Trophoblast cell (in vitro differentiated cells and primary cell): ENCODE measurements around the gene CALN1.

ENCODE experiments used
- DNase-seq, 2 donors: peaks; one replicate each; pipeline ENCODE4 v3.0.0-alpha.2; 2016
- H2AFZ ChIP-seq: 2 replicates; pipeline ENCODE4 v1.6.1; 2013; ENCODE audit warnings: low read length, moderate library complexity, mild to moderate bottlenecking; ENCODE audit not compliant: insufficient read depth, poor library complexity
- H2AK5ac ChIP-seq: 2 replicates; pipeline ENCODE4 v1.6.1; 2013; ENCODE audit warnings: mild to moderate bottlenecking, low read length
- H2BK120ac ChIP-seq: 2 replicates; pipeline ENCODE4 v1.6.1; 2013; ENCODE audit warnings: low read length, mild to moderate bottlenecking, moderate library complexity; ENCODE audit not compliant: insufficient read depth, poor library complexity
- H2BK12ac ChIP-seq: 2 replicates; pipeline ENCODE4 v1.6.1; 2013; ENCODE audit warnings: mild to moderate bottlenecking, low read length, moderate library complexity
- H2BK5ac ChIP-seq: 2 replicates; pipeline ENCODE4 v1.6.1; 2013; ENCODE audit warnings: low read length, low read depth, moderate library complexity, mild to moderate bottlenecking; ENCODE audit not compliant: poor library complexity
- H3K14ac ChIP-seq: 2 replicates; pipeline ENCODE4 v1.6.1; 2013; ENCODE audit warnings: mild to moderate bottlenecking, low read length
- H3K18ac ChIP-seq: 2 replicates; pipeline ENCODE4 v1.6.1; 2013; ENCODE audit warnings: mild to moderate bottlenecking, low read length
- H3K23ac ChIP-seq: 2 replicates; pipeline ENCODE4 v1.6.1; 2013; ENCODE audit warnings: low read length
- H3K27ac ChIP-seq: 2 replicates; pipeline ENCODE4 v1.5.1; 2013; ENCODE audit warnings: low read depth, mild to moderate bottlenecking, inconsistent platforms, low read length, moderate library complexity
- H3K27me3 ChIP-seq: 2 replicates; pipeline ENCODE4 v1.6.1; 2013; ENCODE audit warnings: inconsistent platforms, mild to moderate bottlenecking, low read length, moderate library complexity; ENCODE audit not compliant: insufficient read depth
- H3K36me3 ChIP-seq, 2 experiments: 1 replicate in 1 of 2; 2 replicates in 1 of 2; pipeline ENCODE4 v1.6.1; 2013; ENCODE audit warnings: low read length in 2 of 2, mild to moderate bottlenecking in 2 of 2, moderate library complexity in 1 of 2; ENCODE audit not compliant: insufficient read depth in 2 of 2, control insufficient read depth in 1 of 2
- H3K4ac ChIP-seq: 2 replicates; pipeline ENCODE4 v1.6.1; 2013; ENCODE audit warnings: low read depth, mild to moderate bottlenecking, low read length, moderate library complexity
- H3K4me1 ChIP-seq, 2 experiments: 1 replicate in 1 of 2; 2 replicates in 1 of 2; pipeline ENCODE4 v1.6.1; 2013; ENCODE audit warnings: low read length in 2 of 2, mild to moderate bottlenecking in 2 of 2, moderate library complexity in 1 of 2; ENCODE audit not compliant: insufficient read depth in 2 of 2, control insufficient read depth in 1 of 2
- H3K4me2 ChIP-seq: 2 replicates; pipeline ENCODE4 v1.6.1; 2013; ENCODE audit warnings: inconsistent platforms, mild to moderate bottlenecking, low read length, moderate library complexity
- H3K4me3 ChIP-seq: 2 replicates; pipeline ENCODE4 v1.5.1; 2013; ENCODE audit warnings: mild to moderate bottlenecking, low read depth, low read length, inconsistent platforms
- H3K79me1 ChIP-seq: one replicate; pipeline ENCODE4 v1.6.1; 2013; ENCODE audit warnings: low read length
- H3K79me2 ChIP-seq: 2 replicates; pipeline ENCODE4 v1.6.1; 2013; ENCODE audit warnings: low read length, mild to moderate bottlenecking; ENCODE audit not compliant: control insufficient read depth, insufficient read depth, poor library complexity
- H3K9ac ChIP-seq: 2 replicates; pipeline ENCODE4 v1.6.1; 2013; ENCODE audit warnings: mild to moderate bottlenecking, low read length
- H3K9me3 ChIP-seq: 2 replicates; pipeline ENCODE4 v1.6.1; 2013; ENCODE audit warnings: low read depth, mild to moderate bottlenecking, control low read depth, inconsistent platforms, low read length; ENCODE audit not compliant: insufficient read depth
- H4K12ac ChIP-seq: 2 replicates; pipeline ENCODE4 v1.6.1; 2013; ENCODE audit warnings: low read depth, mild to moderate bottlenecking, low read length, moderate library complexity
- H4K8ac ChIP-seq: 2 replicates; pipeline ENCODE4 v1.6.1; 2013; ENCODE audit warnings: low read depth, mild to moderate bottlenecking, low read length, moderate library complexity
- H4K91ac ChIP-seq: one replicate; pipeline ENCODE4 v1.6.1; 2013; ENCODE audit warnings: low read depth, mild to moderate bottlenecking, low read length, moderate library complexity
- WGBS: extraction: QIAGEN DNeasy Blood & Tissue Kit; methylation state at CpG from one replicate; pipeline ENCODE4 v1.1.7; 2013; ENCODE audit warnings: missing lambda C conversion rate; ENCODE audit not compliant: insufficient read length, insufficient coverage; ENCODE audit errors: extremely low coverage; 5-methylcytosine and 5-hydroxymethylcytosine counted together

The CALN1 gene

GRCh38 chr7:72222136-72222535, 190.0 kb downstream of the CALN1 start:
- no peak overlapping the region for H2BK12ac ChIP-seq
- no peak overlapping the region for H4K12ac ChIP-seq
- no peaks in the 10 kb centered on the region for H3K27me3 ChIP-seq
- H2BK120ac ChIP-seq = no peak overlapping the region
- H3K4ac ChIP-seq = no peak overlapping the region
- H3K79me1 ChIP-seq = no peaks in the 10 kb centered on the region
- H3K23ac ChIP-seq = no peak overlapping the region
- H2AK5ac ChIP-seq = no peak overlapping the region
- peaks cover 1% of the 10 kb centered on the region for H3K9me3 ChIP-seq
- no peak overlapping the region for H3K9ac ChIP-seq
- no CpG with 5 or more reads among the region's 5 CpGs for WGBS
- H4K8ac ChIP-seq = no peak overlapping the region
- H3K36me3 ChIP-seq = no peaks in the 10 kb centered on the region
- H4K91ac ChIP-seq = no peak overlapping the region
- no peak overlapping the region for H3K4me2 ChIP-seq
- H3K4me1 ChIP-seq = no peaks in the 10 kb centered on the region
- H2BK5ac ChIP-seq = no peak overlapping the region
- H3K14ac ChIP-seq = no peak overlapping the region
- no peak overlapping the region for H3K27ac ChIP-seq
- DNase-seq = no peak
- H3K79me2 ChIP-seq = no peaks in the 10 kb centered on the region
- H2AFZ ChIP-seq = no peak overlapping the region
- H3K18ac ChIP-seq = no peak overlapping the region
- H3K4me3 ChIP-seq = no peak overlapping the region

DNA sequence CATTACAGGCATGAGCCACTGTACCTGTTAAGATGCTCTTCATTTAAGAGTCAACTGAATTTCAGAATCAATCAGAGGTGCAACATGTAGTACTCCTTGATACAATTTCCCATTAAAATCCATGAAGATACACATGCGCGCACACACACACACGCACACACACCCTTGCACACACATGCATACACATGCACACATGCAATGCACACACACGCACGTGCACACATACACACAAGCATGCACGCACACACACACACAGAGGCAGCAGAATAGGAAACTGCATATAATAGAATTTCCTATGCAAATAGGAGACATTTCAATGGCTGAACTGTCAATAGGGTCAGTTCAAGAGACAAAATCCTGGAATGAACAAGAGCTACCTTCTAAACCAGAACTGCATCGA, 192.6 kb downstream of the CALN1 start:
- no peak overlapping the region for H4K12ac ChIP-seq
- H3K9ac ChIP-seq = no peak overlapping the region
- no peak overlapping the region for H3K4me2 ChIP-seq
- H4K91ac ChIP-seq = no peak overlapping the region
- H3K27ac ChIP-seq = no peak overlapping the region
- H3K18ac ChIP-seq = no peak overlapping the region
- no peak overlapping the region for H2AK5ac ChIP-seq
- no peaks in the 10 kb centered on the region for H3K4me1 ChIP-seq
- no peaks in the 10 kb centered on the region for H3K79me1 ChIP-seq
- H2BK12ac ChIP-seq = no peak overlapping the region
- H4K8ac ChIP-seq = no peak overlapping the region
- H3K79me2 ChIP-seq = no peaks in the 10 kb centered on the region
- no peaks in the 10 kb centered on the region for H3K36me3 ChIP-seq
- H2BK5ac ChIP-seq = no peak overlapping the region
- no peak for DNase-seq
- H2AFZ ChIP-seq = no peak overlapping the region
- peaks cover 1% of the 10 kb centered on the region for H3K9me3 ChIP-seq
- no peak overlapping the region for H3K23ac ChIP-seq
- WGBS = no CpG with 5 or more reads among the region's 7 CpGs
- H3K14ac ChIP-seq = no peak overlapping the region
- peak overlapping the region; percentile 56 for H3K4me3 ChIP-seq
- H3K4ac ChIP-seq = no peak overlapping the region
- no peaks in the 10 kb centered on the region for H3K27me3 ChIP-seq
- no peak overlapping the region for H2BK120ac ChIP-seq

DNA sequence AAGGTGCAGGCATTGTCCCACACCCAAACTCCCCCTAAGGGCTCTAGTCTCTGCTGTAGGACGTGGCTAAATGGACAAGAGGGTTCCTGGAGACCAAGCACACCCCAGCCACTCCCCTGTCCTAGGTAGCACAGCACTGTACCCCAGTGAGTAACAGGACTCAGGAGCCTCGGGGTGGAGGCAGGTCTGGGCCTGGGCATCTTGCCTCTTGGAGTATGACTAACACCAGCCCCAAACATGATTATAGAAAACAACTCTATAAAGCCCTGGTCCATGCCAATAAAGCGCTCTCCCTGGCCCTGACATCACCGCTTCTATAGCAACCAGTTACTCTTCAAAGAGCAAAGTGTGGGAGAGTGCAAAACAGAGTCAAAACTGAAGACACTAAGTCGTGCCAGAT, 195.0 kb downstream of the CALN1 start:
- Histone ChIP-seq H2BK120ac (no peak overlapping the region), H2BK5ac (no peak overlapping the region), H3K14ac (no peak overlapping the region), H3K9ac (no peak overlapping the region), H4K12ac (no peak overlapping the region), H3K4me2 (no peak overlapping the region), H3K9me3 (peaks cover 1% of the 10 kb centered on the region), H3K18ac (no peak overlapping the region), H2AFZ (no peak overlapping the region), H2BK12ac (no peak overlapping the region), H3K4me1 (no peaks in the 10 kb centered on the region), H3K4me3 (no peak overlapping the region), H4K91ac (no peak overlapping the region), H3K27ac (no peak overlapping the region), H3K27me3 (no peaks in the 10 kb centered on the region), H3K36me3 (no peaks in the 10 kb centered on the region), H3K4ac (no peak overlapping the region), H3K79me2 (no peaks in the 10 kb centered on the region), H3K23ac (no peak overlapping the region), H2AK5ac (no peak overlapping the region), H3K79me1 (no peaks in the 10 kb centered on the region), H4K8ac (no peak overlapping the region)
- no peak for DNase-seq
- no CpG with 5 or more reads among the region's 5 CpGs for WGBS

DNA sequence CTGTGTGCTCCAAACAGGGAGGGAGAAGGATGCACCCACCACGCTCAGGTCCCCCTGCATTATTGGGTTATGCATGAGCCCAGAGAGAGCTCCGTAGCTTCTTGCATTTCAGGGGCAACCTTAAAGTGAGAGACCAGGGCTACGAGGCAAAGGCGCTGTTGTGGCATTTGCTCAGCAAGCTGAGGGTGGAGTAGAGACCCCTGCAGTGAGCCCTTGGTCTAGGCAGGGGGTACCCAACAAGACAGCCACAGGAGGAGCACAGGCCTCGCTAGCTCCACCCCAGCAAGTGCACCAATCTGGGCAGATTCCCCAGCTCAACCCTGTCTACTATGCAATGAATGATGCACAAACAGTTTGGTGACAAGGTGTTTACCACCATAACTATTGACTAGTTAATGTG, 198.4 kb downstream of the CALN1 start:
- H2AFZ ChIP-seq = no peak overlapping the region
- no CpG with 5 or more reads among the region's 5 CpGs for WGBS
- H2BK120ac ChIP-seq = no peak overlapping the region

More for the DNA sequence above, 198.4 kb downstream of the CALN1 start:
- Histone ChIP-seq H3K9ac (no peak overlapping the region), H3K4me2 (no peak overlapping the region), H3K14ac (no peak overlapping the region), H3K9me3 (no peaks in the 10 kb centered on the region), H2BK12ac (no peak overlapping the region), H2BK5ac (no peak overlapping the region), H3K79me1 (no peaks in the 10 kb centered on the region), H4K91ac (no peak overlapping the region), H3K4me3 (no peak overlapping the region), H3K27ac (no peak overlapping the region), H3K27me3 (no peaks in the 10 kb centered on the region), H3K36me3 (no peaks in the 10 kb centered on the region), H2AK5ac (no peak overlapping the region), H3K18ac (no peak overlapping the region), H4K12ac (no peak overlapping the region), H3K23ac (no peak overlapping the region), H4K8ac (no peak overlapping the region), H3K4me1 (no peaks in the 10 kb centered on the region), H3K79me2 (no peaks in the 10 kb centered on the region), H3K4ac (no peak overlapping the region)
- no peak for DNase-seq
